DMS153 treated with DMSO at 0.1 percent for 48 hours (cell line): Measurements from ENCODE around the gene GHRH.

Experiments
- DNase-seq: peaks from one replicate; lab custom pipeline; 2025; ENCODE audit not compliant: unreplicated experiment; lab: John Stamatoyannopoulos, UW

Gene GHRH

DNA sequence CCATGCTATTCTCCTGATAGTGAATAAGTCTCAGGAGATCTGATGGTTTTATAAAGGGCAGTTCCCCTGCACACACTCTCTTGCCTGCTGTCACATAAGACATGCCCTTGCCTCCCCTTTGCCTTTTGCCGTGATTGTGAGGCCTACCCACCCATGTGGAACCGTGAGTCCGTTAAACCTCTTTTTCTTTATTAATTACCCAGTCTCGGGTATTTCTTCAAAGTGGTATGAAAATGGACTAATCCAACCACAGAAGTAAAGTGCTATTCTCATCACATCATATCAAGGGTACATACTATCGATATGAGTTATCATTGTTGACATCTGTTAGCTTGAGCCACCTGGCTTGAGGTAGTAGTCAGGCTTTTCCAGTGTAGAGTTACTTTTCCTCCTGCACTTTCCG, 30.1 kb upstream of the GHRH start:
- DNase-seq = no peak

- DNase-seq = no peak
Observed at GRCh38 chr20:37290158-37290810, 28.7 kb upstream of the GHRH start.

DNA sequence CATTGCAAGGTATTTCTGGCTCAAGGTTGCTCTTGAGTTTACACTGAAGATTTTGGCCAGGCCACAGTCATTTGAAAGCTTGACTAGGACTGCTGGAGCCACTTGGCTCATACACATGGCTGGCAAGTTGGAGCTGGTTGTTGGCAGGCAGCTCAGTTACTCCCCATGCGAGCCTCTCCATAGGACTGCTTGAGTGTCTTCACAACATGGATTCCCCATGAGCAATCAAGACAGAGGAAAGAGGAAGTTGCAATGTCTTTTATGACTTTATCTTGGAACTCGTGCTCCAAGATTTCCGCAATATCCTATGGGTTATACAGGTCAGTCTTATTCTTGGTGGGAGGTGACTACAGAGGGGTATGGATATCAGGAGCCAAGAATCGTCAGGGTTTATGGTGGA, 26.5 kb upstream of the GHRH start:
- no peak for DNase-seq

GRCh38 chr20:37285664-37286374, 24.2 kb upstream of the GHRH start:
- no peak for DNase-seq

DNA sequence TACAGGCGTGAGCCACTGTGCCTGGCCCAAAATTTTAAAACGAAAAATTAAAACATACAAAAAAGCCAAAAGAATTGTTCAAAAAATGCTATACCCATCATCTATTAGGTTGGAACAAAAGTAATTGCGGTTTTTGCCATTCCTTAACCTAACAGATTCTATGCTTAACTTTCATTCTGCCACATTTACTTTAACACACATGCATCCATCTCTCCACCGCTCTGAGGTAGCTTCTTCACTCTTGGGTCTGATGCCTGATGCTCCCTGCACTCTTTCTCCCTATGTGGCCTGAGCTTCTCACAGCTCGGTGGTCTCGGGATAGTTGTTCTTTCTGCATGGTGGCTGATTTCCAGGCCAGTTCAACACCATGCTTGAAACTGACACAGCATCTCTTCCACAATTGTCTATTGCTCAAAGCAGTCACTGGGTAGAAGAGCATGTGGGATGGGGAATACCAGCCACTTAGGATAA, 23.1 kb upstream of the GHRH start:
- DNase-seq = no peak

- no peak for DNase-seq
Observed at GRCh38 chr20:37283530-37284195, 22.0 kb upstream of the GHRH start.

DNA sequence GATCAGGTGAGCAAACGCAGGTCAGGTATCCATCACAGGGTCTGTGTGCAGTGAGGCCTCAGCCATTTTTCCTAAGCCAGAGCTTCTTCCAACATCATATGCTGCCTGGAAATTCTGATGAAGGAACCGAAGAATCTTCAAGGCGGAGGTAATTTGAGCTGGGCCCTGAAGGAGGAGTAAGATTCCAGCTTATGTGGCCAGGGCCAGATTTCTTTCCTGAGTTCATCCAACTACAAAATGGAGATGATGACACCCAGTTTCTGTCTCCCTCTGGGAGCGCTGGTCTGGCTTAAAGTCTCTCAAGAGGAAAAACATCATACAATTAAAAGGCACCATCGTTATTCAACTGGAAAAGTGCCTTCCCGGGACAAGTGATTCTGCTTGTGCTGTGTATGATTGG, 20.9 kb upstream of the GHRH start:
- no peak for DNase-seq

DNA sequence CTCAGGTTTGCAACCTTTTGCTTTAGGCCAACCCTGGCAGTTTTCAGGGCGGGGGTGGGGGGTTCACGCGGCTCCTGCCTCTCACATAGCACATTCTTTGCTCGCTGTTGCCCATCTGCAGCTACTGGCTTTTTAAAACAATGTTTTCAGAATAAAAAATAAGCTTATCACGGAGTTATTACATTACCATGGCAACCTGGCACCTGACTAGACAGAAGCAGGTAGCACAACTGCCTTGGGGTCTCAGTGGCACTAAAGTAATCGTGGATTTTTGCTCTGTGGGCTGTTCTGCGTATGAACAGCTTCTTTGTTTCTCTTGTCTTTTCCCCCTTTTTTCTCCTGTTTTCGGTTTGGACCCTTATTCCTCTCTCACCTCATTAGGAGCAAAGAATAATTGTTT, 18.8 kb upstream of the GHRH start:
- DNase-seq = no peak

DNA sequence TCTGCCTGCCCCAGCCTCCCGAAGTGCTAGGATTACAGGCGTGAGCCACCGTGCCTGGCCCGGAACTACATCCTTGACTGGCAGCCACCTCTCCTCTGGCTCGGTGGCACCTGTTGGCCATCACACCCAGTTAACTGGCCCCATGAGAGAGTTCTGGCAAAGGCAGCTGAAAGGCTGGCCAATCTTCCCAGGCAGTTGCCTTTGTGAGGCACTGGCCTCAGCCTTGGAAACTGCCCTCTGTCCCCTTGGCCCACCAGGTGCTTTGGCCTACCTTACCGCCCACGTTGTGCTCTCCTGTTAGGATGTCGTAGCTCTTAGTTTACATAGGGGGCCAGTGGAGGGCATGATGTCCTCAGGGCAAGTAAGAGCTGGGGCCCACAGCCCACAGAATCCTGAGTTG, 18.2 kb upstream of the GHRH start:
- no peak for DNase-seq

- no peak for DNase-seq
Observed at GRCh38 chr20:37278966-37279590, 17.5 kb upstream of the GHRH start.

DNA sequence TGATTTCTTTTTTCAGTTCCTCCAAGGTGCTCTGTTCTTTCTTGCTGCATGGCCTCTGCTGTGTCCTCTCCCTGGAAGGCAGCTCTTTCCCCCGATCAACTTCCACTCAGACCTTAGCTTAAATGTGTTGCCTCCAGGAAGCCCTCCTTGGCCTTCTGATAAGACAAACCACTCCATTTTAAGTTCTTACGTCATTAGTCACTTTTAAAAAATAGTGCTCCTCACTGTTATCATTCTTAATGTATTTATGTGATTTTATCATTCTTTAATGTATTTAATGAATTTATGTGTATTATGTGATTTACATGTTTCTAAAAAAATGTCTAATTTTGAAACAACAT, 15.6 kb upstream of the GHRH start:
- no peak for DNase-seq

- DNase-seq = no peak
Observed at GRCh38 chr20:37276494-37277252, 15.1 kb upstream of the GHRH start.

GRCh38 chr20:37274851-37275524, 13.4 kb upstream of the GHRH start:
- no peak for DNase-seq

DNA sequence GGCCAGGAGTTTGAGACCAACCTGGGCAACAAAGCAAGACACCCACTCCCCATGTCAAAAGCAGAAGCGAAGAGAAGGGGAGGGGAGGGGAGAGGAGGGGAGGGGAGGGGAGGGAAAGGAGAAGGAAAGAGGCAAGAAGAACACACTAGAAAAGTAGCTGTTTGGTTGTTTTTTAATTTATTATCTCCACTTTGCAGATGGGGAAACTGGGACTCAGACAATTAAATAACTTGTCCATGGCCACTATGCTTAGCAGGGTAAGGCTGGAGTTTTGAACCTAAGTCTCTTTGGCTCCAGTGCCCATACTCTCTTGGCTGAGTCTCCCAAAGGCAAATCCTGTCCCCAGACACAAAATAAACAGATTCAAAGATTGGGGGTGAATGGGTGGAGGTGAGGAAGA, 12.4 kb upstream of the GHRH start:
- no peak for DNase-seq

DNA sequence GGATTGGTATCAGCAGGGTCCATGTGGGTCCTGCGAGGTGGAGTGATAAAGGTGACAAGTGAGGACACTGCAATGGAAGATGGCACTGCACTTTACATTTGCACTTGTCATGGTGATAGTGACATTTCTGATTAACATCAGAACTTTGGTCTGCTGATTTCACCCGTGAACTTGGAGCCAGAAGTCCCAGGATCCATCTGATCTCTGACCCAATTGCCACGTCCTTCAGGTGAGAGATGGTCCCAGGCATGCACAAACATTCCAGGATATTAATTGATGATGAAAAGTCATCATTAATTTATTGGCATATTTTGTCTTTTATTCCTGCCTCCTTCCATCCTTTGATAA, 9.8 kb upstream of the GHRH start:
- no peak for DNase-seq

DNA sequence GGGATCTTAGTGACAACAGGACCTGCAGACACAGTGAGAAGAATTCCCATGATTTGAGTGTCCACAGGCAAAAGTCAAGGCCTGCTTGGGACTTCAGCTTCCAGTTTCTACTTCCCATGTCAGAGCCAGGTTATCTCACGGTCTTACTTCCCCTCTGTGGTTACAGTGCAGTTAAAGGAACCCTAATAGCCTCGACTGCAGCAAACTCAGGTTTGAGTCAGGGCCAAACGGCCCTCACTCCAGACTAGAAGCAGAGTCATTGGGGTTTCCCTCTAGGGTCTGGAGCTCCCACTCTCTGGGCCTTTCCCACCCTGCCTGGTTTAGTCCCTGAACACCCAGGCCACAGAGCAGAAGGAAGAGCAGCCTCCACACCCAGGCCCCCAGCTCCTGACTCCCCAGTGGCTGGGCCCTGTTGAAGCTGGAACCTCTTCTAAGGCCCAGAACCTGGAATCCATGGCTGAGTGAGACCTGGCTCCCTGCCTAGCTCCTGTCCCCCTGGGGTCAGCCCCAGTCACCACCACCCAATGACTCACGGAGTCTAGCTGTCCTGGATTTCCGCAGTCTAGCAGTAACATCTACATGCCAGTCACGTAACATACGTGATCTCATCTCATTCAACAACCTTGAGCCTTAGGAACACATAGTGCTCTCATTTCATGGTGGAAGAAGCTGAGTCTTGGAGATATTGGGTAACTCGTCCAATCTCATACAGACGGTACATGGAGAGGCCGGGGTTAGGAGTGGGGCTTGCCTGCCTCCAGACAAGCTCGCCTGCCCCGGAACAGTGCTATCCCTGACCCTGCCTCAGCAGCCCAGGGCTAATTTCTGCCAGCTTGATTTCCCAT, 9.2 kb upstream of the GHRH start:
- no peak for DNase-seq

- no peak for DNase-seq
Observed at GRCh38 chr20:37267667-37268313, 6.2 kb upstream of the GHRH start.

DNA sequence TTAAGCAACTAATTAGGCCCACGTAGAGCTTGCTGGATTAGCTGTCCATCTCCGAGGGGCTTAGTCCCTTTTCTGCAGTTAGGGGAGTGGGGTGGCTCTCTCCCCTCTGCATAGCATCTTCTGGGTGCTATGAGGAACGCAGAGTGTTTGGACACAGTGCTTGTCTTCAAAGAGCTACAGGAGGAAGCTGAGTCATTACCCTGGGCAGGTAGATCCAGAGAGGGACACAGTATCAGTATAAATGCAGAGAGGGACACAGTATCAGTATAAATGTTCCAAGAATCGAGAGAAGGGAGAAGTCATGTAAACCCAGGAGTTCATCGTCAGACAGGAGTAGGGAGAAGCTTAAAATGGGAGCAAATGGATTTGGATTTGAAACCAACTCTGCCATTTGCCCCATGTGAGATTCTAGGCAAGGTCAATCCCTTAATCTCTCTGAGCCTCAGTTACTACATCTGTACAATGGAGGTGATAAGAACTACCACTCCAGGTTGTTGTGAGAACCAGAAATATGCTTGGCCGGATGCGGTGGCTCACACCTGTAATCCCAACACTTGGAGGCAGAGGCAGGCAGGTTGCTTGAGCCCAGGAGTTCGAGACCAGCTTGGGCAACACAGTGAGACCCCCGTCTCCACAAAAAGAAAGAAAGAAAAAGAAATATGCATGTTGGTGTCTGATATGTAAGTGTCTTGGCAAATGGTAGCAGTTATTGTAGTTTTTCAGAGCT, 5.5 kb upstream of the GHRH start:
- DNase-seq = no peak

- no peak for DNase-seq
Observed at GRCh38 chr20:37265152-37265551, 3.5 kb upstream of the GHRH start.
